Peyer's patch (tissue), 4 donors: Measurements from ENCODE around the gene NARS2. TPM values are rescaled to one million over a fixed set of nuclear protein-coding genes. Genes with fewer than 3 reads are reported as not detected.
"Not testable (repeated sequence)": the region's sequence is repeated elsewhere in the genome, so short reads cannot be mapped to it uniquely, and the experiment has no call there.

Experiments
- DNase-seq, 3 donors: peaks; one replicate each; pipeline ENCODE4 v3.0.0-alpha.2; 2017 to 2019
- H3K27ac ChIP-seq, 4 donors: fragments of 200-600 bp; sonication (generic); one replicate each; pipeline ENCODE4 v1.5.1; 2016 to 2019
- H3K27me3 ChIP-seq, 2 donors: fragments of 200-600 bp; sonication (generic); one replicate each; pipeline ENCODE4 v1.5.1; 2019
- H3K36me3 ChIP-seq, 3 donors: fragments of 200-600 bp; sonication (generic); one replicate each; pipeline ENCODE4 v1.5.1; 2016 to 2019
- H3K4me1 ChIP-seq, 4 donors: fragments of 200-600 bp; sonication (generic); one replicate each; pipeline ENCODE4 v1.5.1; 2016 to 2019
- H3K4me3 ChIP-seq, 4 donors: fragments of 200-600 bp; sonication (generic); 1 replicate in 3 of 4; 2 replicates in 1 of 4; pipeline ENCODE4 v1.5.1; 2016 to 2019; ENCODE audit warnings: mild to moderate bottlenecking in 1 of 4
- H3K9me3 ChIP-seq, 4 donors: fragments of 200-600 bp; sonication (generic); one replicate each; pipeline ENCODE4 v1.5.1; 2016 to 2019; ENCODE audit warnings: mild to moderate bottlenecking in 1 of 4
- CTCF ChIP-seq, 6 experiments: fragments of 450-650 bp in 4 of 6; fragments of 200-600 bp in 2 of 6; sonication (generic) in 1 of 6; IDR thresholded peaks; one replicate each; pipeline ENCODE4 v1.5.1; 2017 to 2019; ENCODE audit warnings: antibody characterized with exemption in 6 of 6, mild to moderate bottlenecking in 3 of 6, moderate library complexity in 1 of 6
- POLR2A ChIP-seq, 2 donors: fragments of 450-650 bp; IDR thresholded peaks; one replicate each; pipeline ENCODE4 v1.5.1; 2017; ENCODE audit warnings: antibody characterized with exemption in 2 of 2, mild to moderate bottlenecking in 2 of 2, moderate library complexity in 2 of 2
- total RNA-seq, 4 donors: library from RNA; depleted of rRNA; stranded (reverse); fragments of >200 nt; gene quantifications; one replicate each; pipeline ENCODE4 v1.1.0, GENCODE V29; 2016

NARS2 gene
- total RNA-seq, 4 donors from 2014 or later, result 7.7 to 28.9 (median 10.7) TPM

GRCh38 chr11:78573271-78573670 lies 1.4 kb downstream of the NARS2 start:
- Histone ChIP-seq H3K4me3 (peak overlapping the region in 1 of 4 donors; percentile 73), H3K36me3 (peaks cover 0 to 9% (median 0%) of the 10 kb centered on the region in 3 donors), H3K27me3 (no peaks in the 10 kb centered on the region), H3K4me1 (peaks cover 0 to 17% (median 0%) of the 10 kb centered on the region in 4 donors), H3K9me3 (no peaks in the 10 kb centered on the region), H3K27ac (no peak overlapping the region)
- TF ChIP-seq POLR2A (IDR thresholded peaks at IDR 0.05) (no peak), CTCF (IDR thresholded peaks at IDR 0.05) (no peak)
- no peak for DNase-seq

GRCh38 chr11:78572394-78572793 lies 2.3 kb downstream of the NARS2 start:
- TF ChIP-seq CTCF (IDR thresholded peaks at IDR 0.05), result no peak
- no peak for TF ChIP-seq POLR2A (IDR thresholded peaks at IDR 0.05)
- Histone ChIP-seq H3K36me3 (peaks cover 0 to 9% (median 0%) of the 10 kb centered on the region in 3 donors), H3K27me3 (no peaks in the 10 kb centered on the region)

GRCh38 chr11:78570031-78570430 lies 4.6 kb downstream of the NARS2 start:
- H3K4me1 ChIP-seq, result peaks cover 0 to 12% (median 0%) of the 10 kb centered on the region in 4 donors

More at GRCh38 chr11:78572394-78572793, 2.3 kb downstream of the NARS2 start:
- DNase-seq, result no peak
- H3K4me1 ChIP-seq, result peaks cover 0 to 17% (median 0%) of the 10 kb centered on the region in 4 donors
- H3K27ac ChIP-seq, result no peak overlapping the region
- H3K4me3 ChIP-seq, result no peak overlapping the region
- H3K9me3 ChIP-seq, result no peaks in the 10 kb centered on the region

GRCh38 chr11:78567209-78567608 lies 7.5 kb downstream of the NARS2 start:
- no peaks in the 10 kb centered on the region for H3K9me3 ChIP-seq
- TF ChIP-seq CTCF (IDR thresholded peaks at IDR 0.05) (no peak), POLR2A (IDR thresholded peaks at IDR 0.05) (no peak)
- no peak for DNase-seq
- H3K36me3 ChIP-seq, result peaks cover 0 to 20% (median 0%) of the 10 kb centered on the region in 3 donors
- H3K27me3 ChIP-seq, result no peaks in the 10 kb centered on the region
- peaks cover 0 to 3% (median 0%) of the 10 kb centered on the region in 4 donors for H3K4me1 ChIP-seq
- H3K4me3 ChIP-seq, result no peak overlapping the region
- H3K27ac ChIP-seq, result no peak overlapping the region

More at GRCh38 chr11:78570031-78570430, 4.6 kb downstream of the NARS2 start:
- no peak overlapping the region for H3K4me3 ChIP-seq
- no peak for TF ChIP-seq POLR2A (IDR thresholded peaks at IDR 0.05)
- TF ChIP-seq CTCF (IDR thresholded peaks at IDR 0.05), result no peak
- no peaks in the 10 kb centered on the region for H3K9me3 ChIP-seq
- DNase-seq, result no peak
- no peak overlapping the region for H3K27ac ChIP-seq
- peaks cover 0 to 20% (median 0%) of the 10 kb centered on the region in 3 donors for H3K36me3 ChIP-seq
- no peaks in the 10 kb centered on the region for H3K27me3 ChIP-seq

GRCh38 chr11:78564490-78565467 lies 9.9 kb downstream of the NARS2 start:
- TF ChIP-seq CTCF (IDR thresholded peaks at IDR 0.05) (peak; percentile 65 to 89 (median 84)), POLR2A (IDR thresholded peaks at IDR 0.05) (no peak)
- H3K27me3 ChIP-seq, result no peaks in the 10 kb centered on the region
- no peaks in the 10 kb centered on the region for H3K9me3 ChIP-seq
- H3K4me1 ChIP-seq, result peaks cover 0 to 26% (median 2%) of the 10 kb centered on the region in 4 donors
- no peak overlapping the region for H3K4me3 ChIP-seq
- no peak overlapping the region for H3K27ac ChIP-seq
- H3K36me3 ChIP-seq, result peaks cover 0 to 11% (median 0%) of the 10 kb centered on the region in 3 donors
- DNase-seq, result peak in 2 of 3 donors; percentile 52 to 65

GRCh38 chr11:78564037-78564436 lies 10.6 kb downstream of the NARS2 start:
- H3K27ac ChIP-seq, H3K27me3 ChIP-seq, H3K9me3 ChIP-seq, DNase-seq, H3K4me3 ChIP-seq: not testable (repeated sequence)
- Histone ChIP-seq H3K4me1 (peaks cover 0 to 27% (median 2%) of the 10 kb centered on the region in 4 donors), H3K36me3 (peaks cover 0 to 11% (median 0%) of the 10 kb centered on the region in 3 donors)

GRCh38 chr11:78563090-78563489 lies 11.6 kb downstream of the NARS2 start:
- not testable (repeated sequence) for H3K27me3 ChIP-seq

More at GRCh38 chr11:78563090-78563489, 11.6 kb downstream of the NARS2 start:
- Histone ChIP-seq H3K4me1 (peaks cover 0 to 27% (median 2%) of the 10 kb centered on the region in 4 donors), H3K36me3 (peaks cover 0 to 11% (median 0%) of the 10 kb centered on the region in 3 donors)
- not testable (repeated sequence) for H3K9me3 ChIP-seq, DNase-seq, H3K27ac ChIP-seq, H3K4me3 ChIP-seq
